HG03558 (cell line): Measurements from ENCODE around the gene CD6.
"Not testable (repeated sequence)": the region's sequence is repeated elsewhere in the genome, so short reads cannot be mapped to it uniquely, and the experiment has no call there.

Experiments used
- ATAC-seq: cut with Tn5 transposase; IDR thresholded peaks from one replicate; pipeline ENCODE4 v1.9.1; 2021; ENCODE audit warnings: moderate number of reproducible peaks; ENCODE audit not compliant: unreplicated experiment; ENCODE audit errors: extremely low read depth

CD6 gene

GRCh38 chr11:60951904-60952741, 19.4 kb upstream of the CD6 start, which contains the start of gene SLC15A3:
Gene SLC15A3, minus strand, starts transcription at chr11:60952176. Its CDS starts 625 bp downstream, at chr11:60951551.
- peak; percentile 43 for ATAC-seq

- ATAC-seq: no peak
Observed at GRCh38 chr11:60952742-60953170, 18.7 kb upstream of the CD6 start.

DNA sequence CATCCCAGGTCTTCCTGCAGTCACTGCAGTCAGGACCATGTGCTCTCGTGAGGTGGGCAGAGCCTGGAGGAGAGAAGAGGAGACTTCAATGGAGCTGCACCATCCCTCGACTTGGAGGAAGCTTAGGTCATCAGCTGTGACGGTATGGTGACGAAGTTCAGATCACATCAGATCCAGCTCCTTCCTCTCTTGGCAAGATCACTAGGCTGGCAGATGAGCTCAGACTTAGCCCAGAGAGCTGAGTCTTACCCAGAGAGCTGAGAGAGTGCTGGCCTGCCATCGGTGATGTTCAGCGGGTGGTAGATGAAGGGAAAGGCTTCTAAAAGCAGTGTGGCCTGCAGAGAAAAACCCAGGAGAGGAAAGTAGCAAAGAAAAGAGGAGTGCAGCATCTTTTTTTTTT, 17.7 kb upstream of the CD6 start:
- ATAC-seq: no peak

DNA sequence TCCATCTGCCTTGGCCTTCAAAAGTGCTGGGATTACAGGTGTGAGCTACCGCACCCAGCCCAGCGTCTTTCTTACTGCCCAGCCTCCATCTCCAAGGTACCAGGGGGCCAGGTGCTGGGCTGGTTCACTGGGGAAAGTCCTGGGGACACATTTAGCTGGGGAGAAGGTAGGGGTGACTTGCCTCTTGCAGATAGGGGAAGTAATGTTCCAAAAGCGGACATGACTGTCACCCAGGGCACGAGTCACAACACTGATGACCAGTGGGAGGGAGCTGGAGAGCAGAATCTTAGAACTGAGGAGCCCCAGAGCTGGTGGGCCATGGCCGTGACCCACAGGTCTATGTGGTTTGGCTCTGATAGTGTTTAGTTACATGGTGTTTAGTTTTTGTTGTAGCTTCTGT, 17.1 kb upstream of the CD6 start:
- no peak for ATAC-seq

DNA sequence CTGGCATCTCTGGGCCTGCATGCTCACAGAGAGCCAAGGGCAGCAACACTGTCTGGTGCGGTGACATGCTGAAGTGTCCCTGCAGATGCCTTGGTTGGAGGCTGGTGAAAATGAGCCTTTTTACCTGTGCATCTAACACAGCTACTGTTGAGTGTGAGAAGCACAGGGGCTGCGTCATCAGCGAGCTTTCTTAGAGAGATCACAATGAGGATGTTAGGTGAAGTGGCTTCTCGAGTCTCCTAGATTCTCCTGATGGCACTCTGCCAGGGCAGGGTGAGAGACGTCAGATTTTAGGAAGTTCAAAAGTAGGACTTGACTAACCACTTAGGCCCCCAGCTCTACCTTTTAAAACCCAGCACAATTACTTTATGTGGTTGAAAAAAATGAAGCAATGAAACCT, 15.9 kb upstream of the CD6 start:
- ATAC-seq: no peak

DNA sequence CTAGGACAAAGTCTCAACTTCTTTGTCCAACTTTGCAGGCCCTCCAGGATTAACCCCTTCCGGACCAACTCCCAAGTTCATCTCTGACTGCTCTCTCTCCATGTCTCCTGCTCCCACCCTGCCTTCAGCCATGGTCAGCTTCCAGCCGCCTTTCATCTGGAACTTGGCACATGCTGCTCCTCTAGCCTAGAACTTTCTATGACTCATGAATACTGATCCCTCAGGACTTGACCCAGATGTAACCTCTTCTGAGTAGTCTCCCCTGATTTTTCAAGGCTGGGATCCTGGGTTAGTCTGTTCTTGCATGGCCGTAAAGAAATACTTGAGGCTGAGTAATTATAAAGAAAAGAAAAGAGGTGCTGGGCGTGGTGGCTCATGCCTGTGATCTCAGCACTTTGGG, 14.3 kb upstream of the CD6 start:
- no peak for ATAC-seq

- ATAC-seq: no peak
Observed at GRCh38 chr11:60959431-60959830, 12.0 kb upstream of the CD6 start.

GRCh38 chr11:60960405-60960804, 11.1 kb upstream of the CD6 start:
- no peak for ATAC-seq

DNA sequence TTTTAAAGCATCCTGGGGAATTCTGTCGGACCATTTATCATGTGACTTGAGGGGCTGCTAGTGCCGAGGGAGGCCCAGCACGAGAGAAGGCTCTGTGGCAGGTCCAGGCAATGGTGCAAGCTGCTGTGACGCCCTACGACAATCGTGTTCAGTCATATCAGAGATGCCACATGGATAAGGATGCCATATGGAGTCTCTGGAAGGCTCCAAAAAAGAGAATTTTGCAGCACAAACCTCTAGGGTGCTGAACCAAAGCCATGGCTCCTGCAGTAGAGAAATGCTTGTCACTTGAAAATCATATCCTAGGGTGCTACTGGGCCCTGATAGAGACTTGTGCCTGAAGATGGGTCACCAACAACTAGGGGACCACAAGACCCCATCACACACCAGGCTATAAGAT, 6.7 kb upstream of the CD6 start:
- no peak for ATAC-seq

- ATAC-seq: no peak
Observed at GRCh38 chr11:60966890-60967289, 4.6 kb upstream of the CD6 start.

GRCh38 chr11:60968223-60968622, 3.3 kb upstream of the CD6 start:
- ATAC-seq: no peak

GRCh38 chr11:60970369-60970774, 1.1 kb upstream of the CD6 start:
- ATAC-seq: no peak

DNA sequence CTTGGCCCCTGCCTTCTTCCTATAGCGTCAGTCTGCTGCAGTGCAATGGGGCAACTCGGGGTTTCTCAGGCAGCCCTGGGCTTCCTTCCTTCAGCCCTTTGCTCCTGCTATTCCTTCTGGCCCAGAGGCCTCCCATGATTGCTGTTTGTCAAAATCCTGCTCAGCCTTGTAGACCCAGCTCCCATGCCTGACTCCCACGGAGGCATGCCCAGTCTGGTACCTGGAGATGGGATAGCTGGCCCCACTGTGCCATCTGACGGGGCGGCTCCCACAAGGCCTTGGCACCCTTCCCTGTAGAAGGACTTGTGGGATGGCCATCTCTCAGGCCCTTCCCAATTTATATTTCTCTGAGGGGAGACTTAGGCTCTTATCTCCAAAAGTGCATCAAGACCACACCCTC, 590 bp upstream of the CD6 start:
- no peak for ATAC-seq

DNA sequence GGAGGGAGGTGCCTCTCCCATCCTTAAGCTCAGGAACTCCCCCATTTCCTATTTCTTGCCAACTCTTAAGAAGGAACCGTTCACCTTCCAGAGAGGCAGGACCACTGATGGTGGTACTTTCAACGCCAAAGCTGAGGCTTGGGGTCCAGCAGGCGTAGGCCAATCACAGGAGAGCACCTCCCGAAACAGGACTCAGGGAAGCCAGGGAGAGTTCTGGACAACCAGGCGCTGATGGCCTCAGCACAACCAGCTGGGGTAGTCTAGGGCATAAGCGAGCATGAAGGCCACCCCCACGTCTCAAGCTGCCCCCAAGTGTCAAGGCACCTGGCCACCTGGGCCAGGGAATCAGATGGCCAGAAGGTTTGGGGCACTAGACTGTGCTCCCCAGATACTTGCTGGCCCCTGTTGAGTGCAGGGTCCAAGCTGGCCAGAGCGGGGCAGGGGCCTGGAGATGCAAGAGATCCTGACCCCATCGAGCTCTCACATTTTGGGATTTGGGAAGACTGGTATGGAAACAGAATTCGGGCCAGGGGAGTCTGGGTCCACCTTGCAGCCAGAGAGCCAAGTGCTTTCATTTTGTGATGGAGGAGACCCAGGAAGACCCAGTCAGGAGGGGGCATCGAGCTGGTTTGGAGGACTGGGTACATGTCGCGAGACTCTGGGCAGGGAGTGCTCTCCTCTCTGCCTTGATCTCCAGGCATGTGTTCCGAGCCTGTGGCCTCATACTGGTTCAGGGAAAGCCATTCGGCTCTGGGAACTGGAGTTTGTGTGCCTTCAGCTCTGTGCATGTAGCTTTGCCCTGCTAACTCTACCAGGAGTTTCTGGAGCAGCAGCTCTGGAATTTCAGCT, 926 bp downstream of the CD6 start:
- ATAC-seq: no peak

DNA sequence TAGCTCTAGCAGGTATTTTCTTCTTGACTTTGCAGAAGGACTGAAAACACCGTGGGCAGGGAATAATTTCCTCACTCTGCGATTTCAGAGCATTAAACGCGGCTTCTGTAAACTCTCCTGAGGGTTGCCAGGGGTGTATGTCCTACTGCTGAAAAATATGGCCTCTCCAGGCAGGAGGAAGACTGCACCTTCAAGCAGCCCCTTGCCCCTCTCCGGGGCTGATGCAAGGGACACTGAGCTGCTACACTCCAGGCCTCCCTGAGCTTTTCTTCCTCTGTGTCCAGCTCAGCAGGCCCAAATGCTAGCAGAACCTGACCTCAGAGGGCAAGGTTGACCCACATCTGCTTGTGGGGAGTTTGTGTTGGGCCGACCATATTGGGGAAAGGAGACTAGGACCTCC, 2.2 kb downstream of the CD6 start:
- ATAC-seq: no peak

- ATAC-seq: not testable (repeated sequence)
Observed at GRCh38 chr11:60974316-60974715, 2.8 kb downstream of the CD6 start.

DNA sequence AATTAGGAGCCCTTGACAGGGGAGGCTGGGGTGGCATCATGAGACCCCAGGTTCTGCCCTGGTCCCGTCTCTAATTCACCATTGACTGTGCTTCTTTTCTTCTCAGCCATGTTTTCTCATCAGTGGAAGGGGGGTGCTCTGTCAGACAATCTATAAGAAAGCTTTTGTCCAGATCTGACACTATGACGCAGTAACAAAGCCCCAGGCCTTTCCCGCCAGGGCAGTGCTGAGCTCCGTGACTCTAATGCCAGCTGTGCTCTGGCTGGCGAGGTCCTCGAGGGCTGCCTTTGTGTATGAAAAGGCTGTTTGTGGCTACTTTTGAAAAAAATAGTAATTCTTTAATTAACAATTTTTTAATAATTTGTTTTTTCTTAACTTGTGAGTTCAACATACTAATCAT, 3.2 kb downstream of the CD6 start:
- no peak for ATAC-seq

DNA sequence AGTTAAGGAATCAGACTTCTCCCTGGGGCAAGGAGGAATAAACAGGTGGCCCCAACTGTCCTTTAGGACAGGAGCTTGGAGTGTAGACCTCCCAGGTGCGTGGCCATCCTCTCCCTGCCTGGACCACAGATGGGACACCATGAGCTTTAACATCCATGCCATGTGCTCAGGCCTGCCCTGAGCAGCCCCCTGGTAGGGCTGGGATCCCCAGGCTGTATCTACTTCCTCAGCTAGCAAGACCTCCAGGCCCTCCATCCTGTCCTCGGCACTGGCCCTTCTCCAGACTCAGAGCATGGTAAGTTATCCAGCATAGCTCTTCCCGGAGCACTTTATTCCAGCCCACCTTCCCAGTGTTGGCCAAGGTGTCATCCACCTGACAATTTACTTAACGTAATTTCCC, 5.7 kb downstream of the CD6 start:
- no peak for ATAC-seq

- ATAC-seq: no peak
Observed at GRCh38 chr11:60977836-60978235, 6.4 kb downstream of the CD6 start.

GRCh38 chr11:60978546-60979380, 7.3 kb downstream of the CD6 start:
- no peak for ATAC-seq
